Hematopoietic multipotent progenitor cell treated with erythropoietin and hydrocortisone succinate and interleukin-3 and kit ligand, for 15 days (in vitro differentiated cells): ENCODE measurements around the gene PARN.
A peak's percentile ranks its signal among the peaks of the same experiment; 100 is the strongest.
"Not testable (repeated sequence)": the region's sequence is repeated elsewhere in the genome, so short reads cannot be mapped to it uniquely, and the experiment has no call there.

ENCODE experiments used
- DNase-seq: peaks from one replicate; pipeline ENCODE4 v3.0.0-alpha.2; 2015; ENCODE audit warnings: low spot score

PARN gene

GRCh38 chr16:14629919-14630619 lies at the start of gene PARN:
Gene PARN, minus strand, starts transcription at chr16:14630260. Its CDS starts 135 bp downstream, at chr16:14630125.
- DNase-seq: peak; percentile 99

GRCh38 chr16:14678748-14679497 lies 48.9 kb upstream of the PARN start:
- no peak for DNase-seq

- no peak for DNase-seq
Observed at GRCh38 chr16:14677627-14678026, 47.6 kb upstream of the PARN start.

- DNase-seq: no peak
Observed at GRCh38 chr16:14676633-14677032, 46.6 kb upstream of the PARN start.

GRCh38 chr16:14672403-14672971 lies 42.4 kb upstream of the PARN start:
- DNase-seq: no peak

- no peak for DNase-seq
Observed at GRCh38 chr16:14669776-14670175, 39.7 kb upstream of the PARN start.

- DNase-seq: no peak
Observed at GRCh38 chr16:14668556-14669223, 38.6 kb upstream of the PARN start.

- DNase-seq: no peak
Observed at GRCh38 chr16:14667347-14668266, 37.5 kb upstream of the PARN start.

- DNase-seq: no peak
Observed at GRCh38 chr16:14658063-14658462, 28.0 kb upstream of the PARN start.

- no peak for DNase-seq
Observed at GRCh38 chr16:14652726-14653125, 22.7 kb upstream of the PARN start.

GRCh38 chr16:14650629-14651028 lies 20.6 kb upstream of the PARN start:
- DNase-seq: no peak

GRCh38 chr16:14649816-14650215 lies 19.8 kb upstream of the PARN start:
- DNase-seq: no peak

GRCh38 chr16:14641926-14642325 lies 11.9 kb upstream of the PARN start:
- no peak for DNase-seq

GRCh38 chr16:14641206-14641605 lies 11.1 kb upstream of the PARN start:
- no peak for DNase-seq

- no peak for DNase-seq
Observed at GRCh38 chr16:14640538-14640937, 10.5 kb upstream of the PARN start.

GRCh38 chr16:14636951-14637240 lies 6.8 kb upstream of the PARN start:
- not testable (repeated sequence) for DNase-seq

GRCh38 chr16:14636179-14636950 lies 6.3 kb upstream of the PARN start:
- DNase-seq: not testable (repeated sequence)

- no peak for DNase-seq
Observed at GRCh38 chr16:14635395-14636165, 5.5 kb upstream of the PARN start.

GRCh38 chr16:14634389-14634725 lies 4.3 kb upstream of the PARN start:
- no peak for DNase-seq
